ENCODE results near the gene UCP3. TPM values are rescaled to one million over a fixed set of nuclear protein-coding genes. Genes with fewer than 3 reads are reported as not detected.

Gene UCP3
- total RNA-seq, 1 experiment from 2014 or later, result 1.2 TPM

DNA sequence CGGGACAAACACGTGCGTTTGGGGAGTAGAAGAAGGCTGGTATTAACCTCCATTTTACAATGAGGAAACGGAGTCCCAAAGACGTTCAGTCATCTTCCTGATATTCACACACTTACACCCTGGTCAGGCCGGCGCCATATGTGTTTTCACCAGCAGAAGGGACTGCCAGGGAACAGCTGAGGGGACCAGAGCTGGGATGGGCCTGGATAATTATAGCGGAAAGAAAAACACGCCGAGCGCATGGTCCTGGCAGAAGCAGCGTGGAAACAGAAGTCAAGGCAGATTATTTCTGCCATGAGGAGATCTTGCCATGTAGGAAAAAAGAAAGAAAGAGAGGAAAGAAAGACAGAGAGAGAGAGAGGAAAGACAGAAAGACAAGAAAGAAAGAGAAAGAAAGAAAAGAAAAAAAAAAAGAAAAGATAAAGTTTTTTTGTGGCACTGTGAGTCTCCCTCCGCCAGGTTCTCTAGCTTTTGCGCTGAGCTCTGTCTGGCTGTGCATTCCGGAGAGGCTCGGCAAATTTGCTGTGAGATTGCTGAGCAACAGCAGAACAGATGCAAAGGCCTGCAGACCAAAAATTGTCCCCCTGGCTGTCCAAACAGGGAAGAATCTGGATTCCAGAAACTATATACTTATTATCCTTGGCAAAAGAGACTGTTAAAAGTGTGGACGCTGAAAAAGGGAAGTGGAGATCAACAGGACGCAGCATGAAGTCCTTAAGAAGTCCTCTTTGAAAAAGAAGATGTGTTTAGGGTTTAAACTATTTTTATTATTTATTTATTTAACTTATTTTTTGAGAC is 24.9 kb downstream of the UCP3 start:
- TF ChIP-seq EZH2 (IDR thresholded peaks at IDR 0.05; ENCODE audit: low read length, unreplicated experiment) (no peak), EZH2phosphoT487 (IDR thresholded peaks at IDR 0.05; ENCODE audit: borderline replicate concordance, low read length) (no peak)
- TF ChIP-seq, protein P1, sequence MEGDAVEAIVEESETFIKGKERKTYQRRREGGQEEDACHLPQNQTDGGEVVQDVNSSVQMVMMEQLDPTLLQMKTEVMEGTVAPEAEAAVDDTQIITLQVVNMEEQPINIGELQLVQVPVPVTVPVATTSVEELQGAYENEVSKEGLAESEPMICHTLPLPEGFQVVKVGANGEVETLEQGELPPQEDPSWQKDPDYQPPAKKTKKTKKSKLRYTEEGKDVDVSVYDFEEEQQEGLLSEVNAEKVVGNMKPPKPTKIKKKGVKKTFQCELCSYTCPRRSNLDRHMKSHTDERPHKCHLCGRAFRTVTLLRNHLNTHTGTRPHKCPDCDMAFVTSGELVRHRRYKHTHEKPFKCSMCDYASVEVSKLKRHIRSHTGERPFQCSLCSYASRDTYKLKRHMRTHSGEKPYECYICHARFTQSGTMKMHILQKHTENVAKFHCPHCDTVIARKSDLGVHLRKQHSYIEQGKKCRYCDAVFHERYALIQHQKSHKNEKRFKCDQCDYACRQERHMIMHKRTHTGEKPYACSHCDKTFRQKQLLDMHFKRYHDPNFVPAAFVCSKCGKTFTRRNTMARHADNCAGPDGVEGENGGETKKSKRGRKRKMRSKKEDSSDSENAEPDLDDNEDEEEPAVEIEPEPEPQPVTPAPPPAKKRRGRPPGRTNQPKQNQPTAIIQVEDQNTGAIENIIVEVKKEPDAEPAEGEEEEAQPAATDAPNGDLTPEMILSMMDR (conservative IDR thresholded peaks at IDR 0.05; ENCODE audit: low read depth, low read length), result no peak
- no peak for DNase-seq
- Histone ChIP-seq H3K36me3 (ENCODE audit: low read depth, low read length) (no peaks in the 10 kb centered on the region), H3K27ac (ENCODE audit: low read length) (peak overlapping the region; percentile 85), H4K20me1 (ENCODE audit: low read length) (no peaks in the 10 kb centered on the region), H3K9me2 (replicated peaks; ENCODE audit: low read length) (no peaks in the 10 kb centered on the region), H3K4me2 (ENCODE audit: low read length) (peak overlapping the region; percentile 100), H3F3A (ENCODE audit: low read length, unreplicated experiment) (no peaks in the 10 kb centered on the region), H3K27me3 (ENCODE audit: low read length) (no peaks in the 10 kb centered on the region), H3K9me3 (ENCODE audit: low read length) (no peaks in the 10 kb centered on the region), H2AFZ (ENCODE audit: low read length) (peak overlapping the region; percentile 100), H3K9ac (ENCODE audit: low read length) (peak overlapping the region; percentile 81), H3K79me2 (ENCODE audit: low read length) (peaks cover 8% of the 10 kb centered on the region; the same call in 1 of the 2 replicates), H3K4me1 (ENCODE audit: insufficient read depth, low read length) (peaks cover 28% of the 10 kb centered on the region), H3K4me3 (ENCODE audit: low read length) (peak overlapping the region; percentile 79)
- BruUV-seq (replicated peaks), result TSS peak; percentile 87
- ATAC-seq, result no peak
- intact Hi-C loops (cut with micrococcal nuclease), result loop anchor here (10.0 kb wide), 1 partner anchor 191 kb away; the partner anchor contains the start of genes C2CD3 and PPME1
- POLR2A ChIA-PET (ENCODE audit: unreplicated experiment), result no interaction called here
- CTCF ChIA-PET, result no interaction called here

DNA sequence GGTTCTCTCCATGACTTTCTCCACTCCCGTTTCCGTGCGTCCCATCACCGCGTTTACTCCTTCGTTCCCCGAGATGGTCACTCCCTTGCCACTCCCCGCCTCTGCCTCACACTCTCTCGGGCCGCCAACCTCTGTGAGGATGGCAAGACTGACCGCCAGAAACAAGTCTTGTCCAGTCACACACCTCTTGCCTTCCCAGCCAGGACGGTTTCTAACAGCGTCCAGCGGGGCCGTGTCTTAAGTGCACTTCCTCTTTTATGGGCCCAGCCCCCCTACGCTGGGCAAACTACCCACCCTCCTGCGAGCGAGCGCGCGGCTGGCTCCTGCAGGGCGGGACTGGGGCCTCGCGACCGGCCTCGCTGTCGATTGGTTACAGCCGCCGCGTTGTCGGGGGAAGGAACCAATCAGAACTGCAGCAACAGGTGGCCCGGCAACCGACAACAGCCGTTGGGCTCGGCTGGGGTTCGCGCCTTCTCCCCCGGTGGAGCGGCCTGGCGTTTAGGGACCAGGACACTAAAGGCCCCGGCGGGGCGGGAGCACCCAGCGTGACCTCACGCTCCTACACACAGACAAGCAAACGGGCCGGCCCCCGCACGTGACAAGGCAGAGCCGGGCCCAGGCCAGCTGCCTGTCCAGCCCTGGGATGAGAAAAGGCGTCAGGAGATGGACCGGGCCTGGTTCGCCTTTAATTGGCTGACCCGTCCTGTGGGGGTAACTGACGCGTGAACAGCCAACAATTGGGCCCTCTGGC is 25.7 kb downstream of the UCP3 start:
- TF ChIP-seq EZH2phosphoT487 (IDR thresholded peaks at IDR 0.05; ENCODE audit: borderline replicate concordance, low read length), result no peak
- TF ChIP-seq, protein P1 (conservative IDR thresholded peaks at IDR 0.05; ENCODE audit: low read depth, low read length), result no peak
- no peak for TF ChIP-seq EZH2 (IDR thresholded peaks at IDR 0.05; ENCODE audit: low read length, unreplicated experiment)
- H3K4me2 ChIP-seq (ENCODE audit: low read length), result peak overlapping the region; percentile 100
- peak overlapping the region; percentile 79 for H3K4me3 ChIP-seq (ENCODE audit: low read length)
- no peaks in the 10 kb centered on the region for H3K27me3 ChIP-seq (ENCODE audit: low read length)
- ChIA-PET CTCF (interaction anchor here (0.6 to 0.7 kb wide), 2 partner anchors 52 to 188 kb away, joined by 4 to 16 read pairs; partner anchors contain the start of genes C2CD3 and PPME1), POLR2A (ENCODE audit: unreplicated experiment) (interaction anchor here (0.6 kb wide), 2 partner anchors 23 to 106 kb away, joined by 3 read pairs; no protein-coding TSS in a partner anchor)
- H3K9ac ChIP-seq (ENCODE audit: low read length), result peak overlapping the region; percentile 81
- peak overlapping the region; percentile 100 for H2AFZ ChIP-seq (ENCODE audit: low read length)
- intact Hi-C loops (cut with micrococcal nuclease), result loop anchor here (10.0 kb wide), 1 partner anchor 192 kb away; the partner anchor contains the start of genes C2CD3 and PPME1
- DNase-seq, result peak; percentile 92
- H3K36me3 ChIP-seq (ENCODE audit: low read depth, low read length), result 0 out of 2 replicates have a peak, but pooled peaks cover under 1% of the 10 kb centered on the region
- peaks cover 8% of the 10 kb centered on the region; the same call in 1 of the 2 replicates for H3K79me2 ChIP-seq (ENCODE audit: low read length)
- no TSS peak for BruUV-seq (replicated peaks)
- H3F3A ChIP-seq (ENCODE audit: low read length, unreplicated experiment), result no peaks in the 10 kb centered on the region
- ATAC-seq, result peak; percentile 90
- H3K4me1 ChIP-seq (ENCODE audit: insufficient read depth, low read length), result peaks cover 28% of the 10 kb centered on the region
- H3K27ac ChIP-seq (ENCODE audit: low read length), result peak overlapping the region; percentile 85
- no peaks in the 10 kb centered on the region for H3K9me2 ChIP-seq (replicated peaks; ENCODE audit: low read length)
- H4K20me1 ChIP-seq (ENCODE audit: low read length), result no peaks in the 10 kb centered on the region
- H3K9me3 ChIP-seq (ENCODE audit: low read length), result no peaks in the 10 kb centered on the region

Measured in PC-3 (cell line).